HL-60 (cell line): ENCODE data around the gene HCN2.
A peak's percentile ranks its signal among the peaks of the same experiment; 100 is the strongest.

Experiments
- DNase-seq, 2 experiments: peaks; one replicate each; pipeline ENCODE4 v3.0.0-alpha.2; 2010 to 2020; ENCODE audit warnings: low read depth in 1 of 2, low spot score in 1 of 2
- H3K27ac ChIP-seq: fragments of 250-450 bp; sonication (Bioruptor Pico); replicated peaks from 2 replicates; pipeline ENCODE4 v1.5.1; 2020; ENCODE audit warnings: mild to moderate bottlenecking, moderate library complexity
- H3K27me3 ChIP-seq: fragments of 250-450 bp; sonication (Bioruptor Pico); 2 replicates; pipeline ENCODE4 v1.5.1; 2021; ENCODE audit warnings: mild to moderate bottlenecking, moderate library complexity; ENCODE audit not compliant: insufficient read depth, poor library complexity, severe bottlenecking
- H3K4me3 ChIP-seq: replicated peaks from 2 replicates; pipeline ENCODE4 v1.5.1; 2011; ENCODE audit warnings: mild to moderate bottlenecking, control low read depth, low read length; ENCODE audit not compliant: insufficient read depth
- GABPA ChIP-seq: IDR thresholded peaks from 2 replicates; pipeline ENCODE4 v1.6.1; 2012; ENCODE audit warnings: low read depth
- POLR2AphosphoS5 ChIP-seq: IDR thresholded peaks from 2 replicates; pipeline ENCODE4 v1.6.1; 2012; ENCODE audit warnings: low read depth
- SPI1 ChIP-seq: IDR thresholded peaks from 2 replicates; pipeline ENCODE4 v1.6.1; 2012; ENCODE audit warnings: low read depth, mild to moderate bottlenecking, borderline replicate concordance
- TF ChIP-seq, protein P1 (sequence below): IDR thresholded peaks from one replicate; pipeline ENCODE4 v1.5.1; 2011; ENCODE audit warnings: low read length, control low read depth, inconsistent platforms; ENCODE audit not compliant: insufficient read depth
- TF ChIP-seq, protein P2 (sequence below): IDR thresholded peaks from 2 replicates; pipeline ENCODE4 v1.6.1; 2012; ENCODE audit warnings: low read depth; ENCODE audit not compliant: insufficient replicate concordance

The HCN2 gene

DNA sequence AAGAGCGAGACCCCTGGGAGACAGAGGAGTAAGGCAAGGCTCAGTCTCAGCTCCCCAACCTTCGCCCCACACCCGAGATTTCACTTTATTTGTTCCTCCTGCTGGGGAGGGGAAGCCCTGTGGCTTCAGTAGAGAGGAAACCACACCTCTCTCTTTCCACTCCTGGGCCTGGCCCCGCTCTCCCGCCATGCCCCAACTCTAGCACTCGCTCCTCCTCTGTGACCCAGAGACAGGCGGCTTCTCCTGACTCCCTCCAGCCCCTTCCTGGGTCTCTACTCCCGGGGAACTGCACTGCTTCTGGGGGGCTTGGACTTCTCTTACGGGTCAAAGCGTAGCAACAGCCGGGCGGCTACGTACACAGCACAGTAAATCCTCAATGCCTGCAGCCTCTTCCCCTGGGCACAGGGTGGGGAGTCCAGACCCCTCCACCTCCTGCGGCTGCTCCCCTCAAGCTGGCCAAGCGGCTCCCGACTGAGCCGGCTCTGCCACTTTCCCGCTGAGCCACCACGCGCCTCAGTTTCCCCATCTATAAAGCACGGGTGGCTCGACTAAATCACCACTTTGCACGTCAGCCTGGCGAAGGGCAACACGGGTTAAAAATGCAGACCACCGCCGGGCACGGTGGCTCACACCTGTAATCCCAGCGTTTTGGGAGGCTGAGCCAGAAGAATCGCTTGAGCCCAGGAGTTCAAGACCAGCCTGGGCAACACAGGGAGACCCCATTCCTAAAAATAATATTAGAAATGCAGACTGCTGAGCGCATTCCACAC is 71.9 kb downstream of the HCN2 start:
- TF ChIP-seq GABPA: no peak
- TF ChIP-seq SPI1: no peak; the same call in 1 of the 2 replicates
- TF ChIP-seq, protein P1, sequence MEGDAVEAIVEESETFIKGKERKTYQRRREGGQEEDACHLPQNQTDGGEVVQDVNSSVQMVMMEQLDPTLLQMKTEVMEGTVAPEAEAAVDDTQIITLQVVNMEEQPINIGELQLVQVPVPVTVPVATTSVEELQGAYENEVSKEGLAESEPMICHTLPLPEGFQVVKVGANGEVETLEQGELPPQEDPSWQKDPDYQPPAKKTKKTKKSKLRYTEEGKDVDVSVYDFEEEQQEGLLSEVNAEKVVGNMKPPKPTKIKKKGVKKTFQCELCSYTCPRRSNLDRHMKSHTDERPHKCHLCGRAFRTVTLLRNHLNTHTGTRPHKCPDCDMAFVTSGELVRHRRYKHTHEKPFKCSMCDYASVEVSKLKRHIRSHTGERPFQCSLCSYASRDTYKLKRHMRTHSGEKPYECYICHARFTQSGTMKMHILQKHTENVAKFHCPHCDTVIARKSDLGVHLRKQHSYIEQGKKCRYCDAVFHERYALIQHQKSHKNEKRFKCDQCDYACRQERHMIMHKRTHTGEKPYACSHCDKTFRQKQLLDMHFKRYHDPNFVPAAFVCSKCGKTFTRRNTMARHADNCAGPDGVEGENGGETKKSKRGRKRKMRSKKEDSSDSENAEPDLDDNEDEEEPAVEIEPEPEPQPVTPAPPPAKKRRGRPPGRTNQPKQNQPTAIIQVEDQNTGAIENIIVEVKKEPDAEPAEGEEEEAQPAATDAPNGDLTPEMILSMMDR: no peak
- TF ChIP-seq, protein P2, sequence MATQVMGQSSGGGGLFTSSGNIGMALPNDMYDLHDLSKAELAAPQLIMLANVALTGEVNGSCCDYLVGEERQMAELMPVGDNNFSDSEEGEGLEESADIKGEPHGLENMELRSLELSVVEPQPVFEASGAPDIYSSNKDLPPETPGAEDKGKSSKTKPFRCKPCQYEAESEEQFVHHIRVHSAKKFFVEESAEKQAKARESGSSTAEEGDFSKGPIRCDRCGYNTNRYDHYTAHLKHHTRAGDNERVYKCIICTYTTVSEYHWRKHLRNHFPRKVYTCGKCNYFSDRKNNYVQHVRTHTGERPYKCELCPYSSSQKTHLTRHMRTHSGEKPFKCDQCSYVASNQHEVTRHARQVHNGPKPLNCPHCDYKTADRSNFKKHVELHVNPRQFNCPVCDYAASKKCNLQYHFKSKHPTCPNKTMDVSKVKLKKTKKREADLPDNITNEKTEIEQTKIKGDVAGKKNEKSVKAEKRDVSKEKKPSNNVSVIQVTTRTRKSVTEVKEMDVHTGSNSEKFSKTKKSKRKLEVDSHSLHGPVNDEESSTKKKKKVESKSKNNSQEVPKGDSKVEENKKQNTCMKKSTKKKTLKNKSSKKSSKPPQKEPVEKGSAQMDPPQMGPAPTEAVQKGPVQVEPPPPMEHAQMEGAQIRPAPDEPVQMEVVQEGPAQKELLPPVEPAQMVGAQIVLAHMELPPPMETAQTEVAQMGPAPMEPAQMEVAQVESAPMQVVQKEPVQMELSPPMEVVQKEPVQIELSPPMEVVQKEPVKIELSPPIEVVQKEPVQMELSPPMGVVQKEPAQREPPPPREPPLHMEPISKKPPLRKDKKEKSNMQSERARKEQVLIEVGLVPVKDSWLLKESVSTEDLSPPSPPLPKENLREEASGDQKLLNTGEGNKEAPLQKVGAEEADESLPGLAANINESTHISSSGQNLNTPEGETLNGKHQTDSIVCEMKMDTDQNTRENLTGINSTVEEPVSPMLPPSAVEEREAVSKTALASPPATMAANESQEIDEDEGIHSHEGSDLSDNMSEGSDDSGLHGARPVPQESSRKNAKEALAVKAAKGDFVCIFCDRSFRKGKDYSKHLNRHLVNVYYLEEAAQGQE: no peak
- TF ChIP-seq POLR2AphosphoS5: no peak; the same call in 1 of the 2 replicates
- no peaks in the 10 kb centered on the region for H3K27me3 ChIP-seq
- DNase-seq: peak in 1 of 2 experiments; percentile 81

DNA sequence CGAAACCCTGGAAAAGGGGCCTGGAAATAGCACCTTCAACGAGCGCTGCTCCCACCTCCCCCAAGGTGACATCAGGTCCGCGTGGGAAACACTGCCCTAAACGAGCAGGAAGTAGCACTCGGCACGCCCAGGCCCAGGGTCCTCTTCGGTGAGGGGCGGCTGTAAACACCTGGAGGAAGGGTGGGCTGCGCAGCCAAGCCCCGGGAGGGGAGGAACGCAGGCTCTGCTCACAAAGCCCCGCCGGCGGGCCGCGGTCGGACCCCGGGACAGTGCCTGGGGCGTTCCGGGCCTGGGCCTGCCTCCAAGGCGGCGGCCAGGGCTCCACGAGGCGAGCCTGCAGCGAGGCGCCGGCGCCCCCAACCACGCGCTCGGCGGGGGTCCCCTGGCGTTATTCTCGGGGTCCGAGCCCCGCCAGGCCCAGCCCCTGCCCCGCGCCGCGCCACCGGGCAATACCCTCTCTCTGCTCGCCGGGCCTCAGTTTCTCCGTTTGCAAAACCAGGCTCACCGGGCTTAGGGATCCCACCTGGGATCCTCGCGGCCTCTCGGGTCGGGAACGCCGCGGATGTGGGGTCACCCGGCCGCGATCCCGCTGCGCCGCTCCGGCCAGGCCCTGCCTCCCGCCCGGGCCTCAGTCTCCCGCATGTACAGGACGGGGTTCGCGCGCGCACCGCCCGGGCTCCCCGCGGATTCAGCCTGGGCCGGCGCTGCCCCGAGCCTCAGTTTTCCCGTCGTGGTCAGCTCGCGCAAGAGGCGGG is 72.7 kb downstream of the HCN2 start:
- Histone ChIP-seq H3K4me3 (peak overlapping the region; percentile 95), H3K27ac (peak overlapping the region; percentile 93), H3K27me3 (no peaks in the 10 kb centered on the region)
- TF ChIP-seq GABPA (no peak), SPI1 (no peak), POLR2AphosphoS5 (no peak; the same call in 1 of the 2 replicates)
- TF ChIP-seq, protein P2: no peak
- TF ChIP-seq, protein P1: no peak
- peak in 1 of 2 experiments; percentile 79 for DNase-seq

More for the DNA sequence above, 71.9 kb downstream of the HCN2 start:
- H3K27ac ChIP-seq: peak overlapping the region; percentile 93
- peak overlapping the region; percentile 95 for H3K4me3 ChIP-seq

DNA sequence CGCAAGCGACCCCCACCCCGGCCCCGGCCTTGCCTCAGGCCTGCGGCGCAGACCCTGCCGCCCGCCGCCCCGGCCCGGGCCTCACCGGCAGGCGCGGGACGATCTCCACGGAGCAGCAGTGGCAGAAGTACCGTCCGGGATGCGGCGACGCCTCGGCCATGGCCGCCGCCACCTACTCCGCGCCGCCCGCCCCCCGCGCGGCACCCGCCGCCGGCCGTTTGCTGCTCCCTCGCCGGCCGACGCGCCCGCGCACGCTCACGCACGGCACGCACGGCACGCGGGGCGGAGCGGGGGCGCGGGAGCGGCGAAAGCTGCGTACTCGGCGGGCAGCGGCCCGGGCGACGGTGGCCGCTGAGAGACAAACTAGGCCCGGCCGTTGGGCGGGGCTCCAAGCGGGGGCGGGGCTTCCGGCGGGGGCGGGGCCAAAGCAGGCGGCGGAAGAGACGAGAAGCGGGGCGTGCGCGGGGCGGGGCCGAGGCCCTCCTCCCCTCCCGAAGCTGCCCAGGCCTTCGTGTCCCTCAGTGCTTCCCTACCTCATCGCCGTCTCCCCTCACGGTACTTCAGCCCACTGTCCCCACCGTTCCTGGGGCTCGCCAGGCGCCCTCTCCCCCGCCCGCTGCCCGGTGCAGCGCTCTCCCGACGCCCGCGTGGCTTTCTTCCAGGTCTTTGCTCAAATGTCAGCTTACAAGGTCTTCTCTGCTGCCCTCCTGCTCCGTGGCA is 73.4 kb downstream of the HCN2 start, which contains the start of gene RNF126:
RNF126 (minus strand) TSS at position 253 of the 720 bp plus-strand sequence; CDS start at position 160, 93 bp downstream.
- DNase-seq: peak; percentile 85 to 87
- Histone ChIP-seq H3K4me3 (peak within 1 kb of the TSS; percentile 95), H3K27ac (peak within 1 kb of the TSS; percentile 93), H3K27me3 (no peaks in the 10 kb centered on the region)
- TF ChIP-seq POLR2AphosphoS5 (peak; percentile 51; the same call in 1 of the 2 replicates), SPI1 (no peak)
